Epithelial cell of esophagus (primary cell): Measurements from ENCODE around the gene PEF1.

Experiments
- DNase-seq: peaks from one replicate; pipeline ENCODE4 v3.0.0; 2010; ENCODE audit warnings: low read depth
- H3K4me3 ChIP-seq: 2 replicates; pipeline ENCODE4 v1.5.1; 2011; ENCODE audit warnings: mild to moderate bottlenecking, low read length, control low read depth
- TF ChIP-seq, protein P1 (sequence below): IDR thresholded peaks from 2 replicates; pipeline ENCODE4 v1.5.1; 2011; ENCODE audit warnings: low read depth, mild to moderate bottlenecking, low read length, control low read depth, inconsistent platforms; ENCODE audit not compliant: insufficient read depth; ENCODE audit errors: missing control alignments

Gene PEF1

DNA sequence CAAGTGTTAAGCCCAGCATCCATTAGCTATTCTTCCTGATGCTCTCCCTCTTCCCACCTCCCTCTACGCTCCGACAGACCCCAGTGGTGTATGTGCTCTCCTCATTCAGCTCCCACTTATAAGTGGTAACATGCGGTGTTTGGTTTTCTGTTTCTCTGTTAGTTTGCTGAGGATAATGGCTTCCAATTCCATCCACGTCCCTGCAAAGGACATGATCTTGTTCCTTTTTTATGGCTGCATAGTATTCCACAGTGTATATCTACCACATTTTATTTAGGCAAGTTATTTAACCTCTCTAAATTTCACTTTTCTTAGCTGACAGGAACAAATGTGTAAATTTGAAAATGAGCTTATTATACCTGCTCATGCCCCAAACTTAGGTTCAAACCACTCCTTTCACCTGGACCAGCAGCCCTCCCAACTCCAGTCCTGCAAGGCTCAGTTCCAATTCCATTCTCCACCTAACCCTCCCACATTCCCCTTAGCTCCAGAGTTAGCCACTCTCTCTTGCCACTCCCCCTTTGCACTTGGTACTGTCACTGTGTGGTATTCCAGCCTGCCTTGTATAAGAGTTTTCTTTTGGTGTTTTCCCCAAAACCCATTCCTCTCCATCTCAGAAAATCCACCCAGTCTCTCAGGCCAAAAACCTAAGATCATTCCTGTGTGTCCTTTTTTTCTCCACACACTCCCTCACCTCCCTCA lies 1.7 kb upstream of the PEF1 start:
- no peak for DNase-seq
- no peak overlapping the region for H3K4me3 ChIP-seq
- TF ChIP-seq, protein P1, sequence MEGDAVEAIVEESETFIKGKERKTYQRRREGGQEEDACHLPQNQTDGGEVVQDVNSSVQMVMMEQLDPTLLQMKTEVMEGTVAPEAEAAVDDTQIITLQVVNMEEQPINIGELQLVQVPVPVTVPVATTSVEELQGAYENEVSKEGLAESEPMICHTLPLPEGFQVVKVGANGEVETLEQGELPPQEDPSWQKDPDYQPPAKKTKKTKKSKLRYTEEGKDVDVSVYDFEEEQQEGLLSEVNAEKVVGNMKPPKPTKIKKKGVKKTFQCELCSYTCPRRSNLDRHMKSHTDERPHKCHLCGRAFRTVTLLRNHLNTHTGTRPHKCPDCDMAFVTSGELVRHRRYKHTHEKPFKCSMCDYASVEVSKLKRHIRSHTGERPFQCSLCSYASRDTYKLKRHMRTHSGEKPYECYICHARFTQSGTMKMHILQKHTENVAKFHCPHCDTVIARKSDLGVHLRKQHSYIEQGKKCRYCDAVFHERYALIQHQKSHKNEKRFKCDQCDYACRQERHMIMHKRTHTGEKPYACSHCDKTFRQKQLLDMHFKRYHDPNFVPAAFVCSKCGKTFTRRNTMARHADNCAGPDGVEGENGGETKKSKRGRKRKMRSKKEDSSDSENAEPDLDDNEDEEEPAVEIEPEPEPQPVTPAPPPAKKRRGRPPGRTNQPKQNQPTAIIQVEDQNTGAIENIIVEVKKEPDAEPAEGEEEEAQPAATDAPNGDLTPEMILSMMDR = no peak

DNA sequence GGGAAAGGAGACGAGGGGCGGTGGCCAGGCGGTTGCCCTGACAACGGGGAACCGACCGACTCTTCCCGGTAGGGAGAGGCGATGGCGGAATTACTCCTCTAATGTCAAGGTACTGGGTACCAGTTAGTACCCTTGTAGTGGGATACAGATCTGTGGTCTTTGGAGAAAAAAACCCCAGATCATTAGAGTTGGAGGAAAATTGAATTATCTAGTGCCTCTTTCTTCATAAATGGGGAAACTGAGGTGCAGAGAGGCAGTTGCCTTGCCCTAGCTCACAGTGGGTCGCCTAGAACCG lies 545 bp upstream of the PEF1 start:
- peak overlapping the region; percentile 93 for H3K4me3 ChIP-seq
- no peak for DNase-seq
- TF ChIP-seq, protein P1 = no peak

DNA sequence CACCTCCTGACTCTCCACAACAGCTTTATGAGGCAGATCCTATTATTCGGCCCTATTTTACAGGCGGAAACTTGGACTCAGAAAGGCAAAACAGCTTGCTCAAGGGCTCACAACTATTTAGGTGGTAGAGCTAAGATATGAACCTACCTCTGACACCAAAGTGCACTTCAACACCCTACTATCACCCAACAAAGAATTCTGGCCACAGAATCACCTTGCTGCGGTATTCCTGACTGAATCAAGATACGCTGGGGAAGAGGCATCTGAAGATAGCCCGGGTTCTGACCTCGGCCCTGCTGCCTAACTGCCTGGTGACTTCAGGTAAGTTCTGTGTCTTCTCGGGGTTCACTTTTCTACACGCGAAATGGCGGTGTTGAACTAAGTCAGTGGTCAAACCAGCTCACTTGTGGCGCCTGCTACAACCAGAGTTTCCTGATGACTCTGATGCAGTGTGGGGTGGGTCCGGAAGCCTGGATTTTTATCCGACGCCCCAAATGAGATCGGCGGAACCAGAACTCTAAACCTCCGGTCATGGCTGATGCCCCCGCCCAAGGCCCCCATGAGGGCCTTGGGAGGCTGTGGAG lies 608 bp downstream of the PEF1 start:
- TF ChIP-seq, protein P1 = no peak
- peak overlapping the region; percentile 93 for H3K4me3 ChIP-seq
- DNase-seq = peak; percentile 66

DNA sequence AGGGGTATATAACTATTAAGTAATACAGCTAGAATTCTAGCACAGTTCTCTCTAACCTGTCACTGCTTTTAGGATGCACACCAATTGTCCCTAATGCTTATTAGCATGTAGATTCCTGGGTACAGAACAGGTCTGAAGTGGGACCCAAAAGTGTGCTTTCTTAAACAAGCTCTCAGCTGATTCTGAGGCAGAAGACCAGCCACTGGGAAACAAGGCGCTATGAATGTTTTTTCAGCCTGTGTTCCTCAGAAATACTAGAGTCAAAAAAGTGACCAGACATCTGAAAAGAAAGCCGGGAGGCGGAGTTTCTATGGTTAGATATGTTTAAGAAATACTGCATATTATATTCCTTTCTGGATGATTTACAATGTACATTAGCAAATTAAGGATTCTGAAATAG lies 1.8 kb downstream of the PEF1 start:
- H3K4me3 ChIP-seq = no peak overlapping the region
- TF ChIP-seq, protein P1 = no peak
- DNase-seq = no peak

DNA sequence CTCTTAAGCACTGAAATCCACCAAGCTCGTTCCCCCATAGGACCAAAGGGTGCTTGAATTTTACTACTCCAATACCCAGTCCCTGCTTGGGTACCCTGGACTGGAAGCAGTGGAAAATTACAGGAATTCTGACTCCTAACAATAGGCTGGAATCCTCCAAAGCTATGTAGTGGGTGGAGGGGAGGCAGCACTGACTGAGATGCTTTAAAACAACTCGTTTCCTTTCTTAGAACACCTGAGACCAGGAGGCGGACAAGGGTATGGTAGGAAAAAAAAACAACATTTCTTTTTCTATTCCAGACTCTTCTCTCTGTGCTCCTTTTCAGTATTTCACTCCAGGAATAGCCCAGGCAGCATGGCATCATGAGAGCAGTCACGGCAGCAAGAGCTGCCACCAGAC lies 2.3 kb downstream of the PEF1 start:
- no peak overlapping the region for H3K4me3 ChIP-seq
- DNase-seq = no peak
- TF ChIP-seq, protein P1 = no peak

DNA sequence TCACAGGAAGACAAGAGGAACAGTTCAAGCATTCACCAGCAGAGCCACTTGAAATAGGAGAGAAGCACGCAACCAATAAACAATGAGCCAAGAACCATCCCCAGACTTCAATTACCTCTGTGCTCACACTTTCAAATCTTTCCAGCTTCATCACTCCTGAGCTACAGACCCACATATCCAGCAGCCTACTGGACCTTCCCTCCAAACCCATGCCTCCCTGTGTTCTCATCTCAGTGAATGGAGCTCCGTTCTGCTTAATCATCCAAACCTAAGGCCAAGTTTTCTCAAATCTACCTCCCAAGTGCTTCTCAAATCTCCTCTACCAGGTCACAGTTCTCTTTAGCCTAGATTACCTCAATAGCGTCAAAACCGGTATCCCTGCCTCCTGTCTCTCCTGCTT lies 3.7 kb downstream of the PEF1 start:
- H3K4me3 ChIP-seq = no peak overlapping the region
- TF ChIP-seq, protein P1 = peak; percentile 11
- DNase-seq = no peak

DNA sequence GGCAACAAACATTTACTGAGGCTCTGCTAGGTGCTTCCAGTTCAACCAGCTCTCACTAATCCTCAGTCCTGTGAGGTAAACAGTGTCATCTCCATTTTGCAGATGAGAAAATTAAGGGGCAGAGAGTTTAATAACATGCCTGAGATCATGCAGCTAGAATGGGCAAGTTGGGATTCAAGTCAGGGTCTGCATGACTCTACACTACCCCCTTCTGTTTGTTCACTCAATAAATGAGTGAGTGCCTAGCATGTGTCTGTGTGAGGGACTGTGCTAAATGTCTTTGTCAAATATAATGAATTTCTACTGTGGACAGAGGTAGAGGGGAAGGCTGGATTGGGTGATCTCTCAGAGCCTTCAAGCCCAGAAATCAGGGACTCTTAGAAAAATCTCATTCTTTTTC lies 4.5 kb downstream of the PEF1 start:
- H3K4me3 ChIP-seq = no peak overlapping the region
- peak; percentile 9 for DNase-seq
- TF ChIP-seq, protein P1 = no peak
